OCI-LY1 (cell line): ENCODE data around the gene XRCC4.

ENCODE experiments used
- EZH2 ChIP-seq: fragments of 200-600 bp; sonication (generic), shearing (Covaris generic); IDR thresholded peaks from 2 replicates; pipeline ENCODE4 v1.8.0; 2017; ENCODE audit warnings: borderline replicate concordance, mixed run types, mild to moderate bottlenecking, antibody characterized with exemption, low read length, moderate library complexity, mixed read lengths
- TF ChIP-seq, protein P1 (sequence below): fragments of 200-600 bp; sonication (generic), shearing (Covaris generic); IDR thresholded peaks from 2 replicates; pipeline ENCODE4 v1.5.1; 2017; ENCODE audit warnings: mild to moderate bottlenecking, antibody characterized with exemption, low read length, moderate library complexity, mixed read lengths

- TF ChIP-seq, protein P1, sequence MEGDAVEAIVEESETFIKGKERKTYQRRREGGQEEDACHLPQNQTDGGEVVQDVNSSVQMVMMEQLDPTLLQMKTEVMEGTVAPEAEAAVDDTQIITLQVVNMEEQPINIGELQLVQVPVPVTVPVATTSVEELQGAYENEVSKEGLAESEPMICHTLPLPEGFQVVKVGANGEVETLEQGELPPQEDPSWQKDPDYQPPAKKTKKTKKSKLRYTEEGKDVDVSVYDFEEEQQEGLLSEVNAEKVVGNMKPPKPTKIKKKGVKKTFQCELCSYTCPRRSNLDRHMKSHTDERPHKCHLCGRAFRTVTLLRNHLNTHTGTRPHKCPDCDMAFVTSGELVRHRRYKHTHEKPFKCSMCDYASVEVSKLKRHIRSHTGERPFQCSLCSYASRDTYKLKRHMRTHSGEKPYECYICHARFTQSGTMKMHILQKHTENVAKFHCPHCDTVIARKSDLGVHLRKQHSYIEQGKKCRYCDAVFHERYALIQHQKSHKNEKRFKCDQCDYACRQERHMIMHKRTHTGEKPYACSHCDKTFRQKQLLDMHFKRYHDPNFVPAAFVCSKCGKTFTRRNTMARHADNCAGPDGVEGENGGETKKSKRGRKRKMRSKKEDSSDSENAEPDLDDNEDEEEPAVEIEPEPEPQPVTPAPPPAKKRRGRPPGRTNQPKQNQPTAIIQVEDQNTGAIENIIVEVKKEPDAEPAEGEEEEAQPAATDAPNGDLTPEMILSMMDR = no peak
- no peak for TF ChIP-seq EZH2
Measured at GRCh38 chr5:83345423-83345822, 268.1 kb downstream of the XRCC4 start.
